ENCODE measurements around the gene EOMES.

EOMES gene

DNA sequence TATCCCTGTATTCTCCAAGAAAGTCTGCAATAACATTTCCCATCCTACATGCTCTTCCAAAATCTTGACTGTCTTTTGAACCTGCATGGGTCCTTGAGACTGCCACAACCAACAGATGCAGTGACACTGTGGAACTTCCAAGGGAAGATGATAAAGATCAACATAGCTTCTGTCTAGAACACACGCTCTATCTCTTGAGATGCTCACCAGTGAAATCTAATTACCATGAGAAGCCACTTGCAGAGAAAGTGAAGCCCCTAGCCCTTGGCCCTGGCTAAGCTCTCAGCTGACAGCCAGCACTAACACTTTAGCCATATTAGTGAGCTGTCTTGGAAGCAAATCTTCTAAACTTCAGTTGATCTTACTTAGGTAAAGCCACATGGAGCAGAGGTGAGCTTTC lies 36.6 kb downstream of the EOMES start:
- Mint-ChIP-seq H3K27ac (no peak overlapping the region), H3K4me1 (peaks cover 10% of the 10 kb centered on the region), H3K36me3 (ENCODE audit: low read depth) (no peaks in the 10 kb centered on the region), H3K9me3 (peaks cover 11% of the 10 kb centered on the region), H3K4me3 (no peak overlapping the region), H3K27me3 (ENCODE audit: low read depth, poor library complexity) (peaks cover 3% of the 10 kb centered on the region)
- TF ChIP-seq, protein P1, sequence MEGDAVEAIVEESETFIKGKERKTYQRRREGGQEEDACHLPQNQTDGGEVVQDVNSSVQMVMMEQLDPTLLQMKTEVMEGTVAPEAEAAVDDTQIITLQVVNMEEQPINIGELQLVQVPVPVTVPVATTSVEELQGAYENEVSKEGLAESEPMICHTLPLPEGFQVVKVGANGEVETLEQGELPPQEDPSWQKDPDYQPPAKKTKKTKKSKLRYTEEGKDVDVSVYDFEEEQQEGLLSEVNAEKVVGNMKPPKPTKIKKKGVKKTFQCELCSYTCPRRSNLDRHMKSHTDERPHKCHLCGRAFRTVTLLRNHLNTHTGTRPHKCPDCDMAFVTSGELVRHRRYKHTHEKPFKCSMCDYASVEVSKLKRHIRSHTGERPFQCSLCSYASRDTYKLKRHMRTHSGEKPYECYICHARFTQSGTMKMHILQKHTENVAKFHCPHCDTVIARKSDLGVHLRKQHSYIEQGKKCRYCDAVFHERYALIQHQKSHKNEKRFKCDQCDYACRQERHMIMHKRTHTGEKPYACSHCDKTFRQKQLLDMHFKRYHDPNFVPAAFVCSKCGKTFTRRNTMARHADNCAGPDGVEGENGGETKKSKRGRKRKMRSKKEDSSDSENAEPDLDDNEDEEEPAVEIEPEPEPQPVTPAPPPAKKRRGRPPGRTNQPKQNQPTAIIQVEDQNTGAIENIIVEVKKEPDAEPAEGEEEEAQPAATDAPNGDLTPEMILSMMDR (IDR thresholded peaks at IDR 0.05): no peak
- no peak for DNase-seq

DNA sequence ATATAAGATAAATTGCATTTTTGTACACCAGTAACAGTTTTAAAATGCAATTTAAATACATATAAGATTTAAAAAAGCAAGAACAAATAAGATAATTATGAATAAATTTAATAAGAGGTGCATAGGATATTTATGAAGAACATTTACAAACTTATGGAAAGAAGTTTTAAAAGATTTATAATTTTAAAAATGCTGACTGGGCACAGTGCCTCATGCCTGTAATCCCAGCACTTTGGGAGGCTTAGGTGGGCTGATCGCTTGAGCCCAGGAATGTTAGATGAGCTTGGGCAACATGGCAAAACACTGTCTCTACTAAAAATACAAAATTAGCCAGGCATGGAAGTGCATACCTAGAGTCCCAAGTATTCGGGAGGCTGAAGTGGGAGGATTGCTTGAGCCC lies 37.8 kb downstream of the EOMES start:
- no peaks in the 10 kb centered on the region for H3K36me3 Mint-ChIP-seq (ENCODE audit: low read depth)
- H3K27me3 Mint-ChIP-seq (ENCODE audit: low read depth, poor library complexity): peaks cover 3% of the 10 kb centered on the region
- TF ChIP-seq, protein P1 (IDR thresholded peaks at IDR 0.05): no peak
- no peak for DNase-seq
- H3K27ac Mint-ChIP-seq: no peak overlapping the region
- H3K9me3 Mint-ChIP-seq: peaks cover 1% of the 10 kb centered on the region
- peaks cover 10% of the 10 kb centered on the region for H3K4me1 Mint-ChIP-seq
- no peak overlapping the region for H3K4me3 Mint-ChIP-seq

DNA sequence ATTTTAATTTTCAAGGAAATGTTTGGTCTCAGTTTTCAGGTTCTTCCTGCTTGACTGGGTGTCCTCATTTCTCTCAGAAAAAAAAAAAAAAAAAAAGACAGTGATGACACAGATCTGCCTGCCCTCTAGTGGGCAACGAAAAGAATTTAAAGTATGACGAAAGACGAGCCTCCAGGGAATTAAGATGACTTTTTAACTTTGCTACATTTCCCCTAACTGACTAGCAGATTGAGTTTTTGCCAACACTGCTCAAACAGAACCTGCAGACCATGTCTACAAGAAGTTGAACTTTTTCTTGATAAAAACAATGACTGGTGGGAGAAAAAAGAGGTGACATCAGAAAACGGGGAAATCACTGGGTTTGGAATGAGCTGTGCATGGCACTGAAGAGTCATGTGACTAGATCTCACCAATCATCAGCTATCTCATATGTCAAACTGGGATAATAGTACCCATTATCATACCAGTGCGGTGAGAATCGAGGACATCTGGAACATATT lies 40.8 kb downstream of the EOMES start:
- Mint-ChIP-seq H3K36me3 (ENCODE audit: low read depth) (no peaks in the 10 kb centered on the region), H3K4me1 (peaks cover 10% of the 10 kb centered on the region), H3K27ac (no peak overlapping the region), H3K27me3 (ENCODE audit: low read depth, poor library complexity) (no peaks in the 10 kb centered on the region), H3K4me3 (peak overlapping the region; percentile 74), H3K9me3 (no peaks in the 10 kb centered on the region)
- peak; percentile 22 for DNase-seq
- TF ChIP-seq, protein P1 (IDR thresholded peaks at IDR 0.05): peak; percentile 74

DNA sequence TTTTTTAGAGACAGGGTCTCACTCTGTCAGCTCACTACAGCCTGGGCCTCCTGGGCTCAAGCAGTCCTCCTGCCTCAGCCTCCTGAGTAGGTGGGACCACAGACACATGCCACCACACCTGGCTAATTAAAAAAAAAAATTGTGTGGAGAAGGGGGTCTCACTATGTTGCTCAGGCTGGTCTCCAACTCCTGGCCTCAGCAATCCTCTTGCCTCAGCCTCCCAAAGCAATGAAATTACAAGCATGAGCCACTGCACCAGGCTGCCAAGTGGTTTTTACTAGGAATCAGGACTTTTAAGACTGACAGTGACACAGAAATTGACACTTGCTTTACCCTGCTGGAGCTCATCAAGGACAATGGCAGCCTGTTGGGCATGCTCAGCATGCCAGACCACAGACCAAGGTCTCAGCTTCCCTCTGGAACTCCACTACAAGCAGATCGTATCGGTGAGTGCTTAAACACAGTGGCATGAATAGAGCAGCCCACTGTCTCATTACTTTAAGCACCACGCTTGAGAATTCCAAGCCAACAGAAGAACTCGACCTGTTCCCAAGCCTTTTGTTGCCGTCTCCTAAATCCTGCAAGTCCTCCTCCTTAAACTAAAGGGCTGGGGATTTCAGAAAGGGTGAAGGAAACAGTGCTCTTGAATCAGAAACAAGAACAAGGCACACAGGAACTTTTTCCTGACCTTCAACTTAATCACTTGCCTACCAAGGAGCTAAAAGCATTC lies 41.4 kb downstream of the EOMES start:
- Mint-ChIP-seq H3K36me3 (ENCODE audit: low read depth) (no peaks in the 10 kb centered on the region), H3K27me3 (ENCODE audit: low read depth, poor library complexity) (no peaks in the 10 kb centered on the region), H3K27ac (no peak overlapping the region), H3K4me1 (peaks cover 10% of the 10 kb centered on the region), H3K9me3 (no peaks in the 10 kb centered on the region), H3K4me3 (no peak overlapping the region)
- TF ChIP-seq, protein P1 (IDR thresholded peaks at IDR 0.05): no peak
- DNase-seq: no peak

GRCh38 chr3:27679691-27680090 lies 42.4 kb downstream of the EOMES start:
- DNase-seq: no peak
- Mint-ChIP-seq H3K4me3 (no peak overlapping the region), H3K9me3 (no peaks in the 10 kb centered on the region), H3K27ac (no peak overlapping the region), H3K4me1 (peaks cover 10% of the 10 kb centered on the region), H3K27me3 (ENCODE audit: low read depth, poor library complexity) (no peaks in the 10 kb centered on the region), H3K36me3 (ENCODE audit: low read depth) (no peaks in the 10 kb centered on the region)
- TF ChIP-seq, protein P1 (IDR thresholded peaks at IDR 0.05): no peak

DNA sequence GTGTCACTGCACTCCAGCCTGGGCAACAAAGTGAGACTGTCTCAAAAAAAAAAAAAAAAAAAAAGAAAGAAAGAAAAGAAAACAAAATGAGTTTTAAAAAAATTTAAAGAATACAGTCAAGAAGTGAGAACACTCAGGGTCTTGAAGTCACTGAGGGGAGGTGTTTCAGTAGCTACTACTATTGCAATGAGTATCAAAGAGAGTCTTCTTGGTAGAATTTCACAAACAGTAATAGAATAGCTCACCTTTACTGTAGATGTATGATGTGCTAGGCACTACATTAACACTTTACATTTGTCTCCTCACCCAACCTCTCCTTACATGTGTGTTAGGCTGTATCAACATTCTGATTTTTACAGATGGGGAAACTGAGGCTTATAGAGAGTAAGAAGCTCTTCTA lies 43.9 kb downstream of the EOMES start:
- peaks cover 19% of the 10 kb centered on the region for H3K4me1 Mint-ChIP-seq

More for the DNA sequence above, 43.9 kb downstream of the EOMES start:
- Mint-ChIP-seq H3K36me3 (ENCODE audit: low read depth) (no peaks in the 10 kb centered on the region), H3K9me3 (no peaks in the 10 kb centered on the region), H3K27me3 (ENCODE audit: low read depth, poor library complexity) (no peaks in the 10 kb centered on the region), H3K27ac (no peak overlapping the region), H3K4me3 (no peak overlapping the region)
- TF ChIP-seq, protein P1 (IDR thresholded peaks at IDR 0.05): no peak
- no peak for DNase-seq

Measured in nephron progenitor cell (in vitro differentiated cells).